NB4 (cell line): ENCODE measurements around the gene LAMB3.

Experiments used
- CTCF ChIP-seq: IDR thresholded peaks from one replicate; pipeline ENCODE4 v1.5.1; 2012; ENCODE audit warnings: low read depth, low read length
- MAX ChIP-seq: IDR thresholded peaks from 2 replicates; pipeline ENCODE4 v1.6.1; 2011; ENCODE audit warnings: low read depth, low read length
- MYC ChIP-seq: IDR thresholded peaks from 2 replicates; pipeline ENCODE4 v1.6.1; 2011; ENCODE audit warnings: low read depth, low read length
- POLR2A ChIP-seq: IDR thresholded peaks from 2 replicates; pipeline ENCODE4 v1.6.1; 2011; ENCODE audit warnings: mild to moderate bottlenecking; ENCODE audit not compliant: insufficient read length; ENCODE audit errors: extremely low read depth

- TF ChIP-seq CTCF (no peak), POLR2A (no peak), MAX (no peak), MYC (no peak)
Observed at GRCh38 chr1:209619696-209620486, 32.3 kb downstream of the LAMB3 start.
